Activated CD8-positive, alpha-beta T cell treated with anti-CD3 and anti-CD28 coated beads for 36 hours (primary cell): ENCODE measurements around the gene CHST15. TPM values are rescaled to one million over a fixed set of nuclear protein-coding genes. Genes with fewer than 3 reads are reported as not detected.

Experiments
- ATAC-seq: fragments of 200-7000 bp; cut with Tn5 transposase; one replicate; pipeline ENCODE4 v1.10.0; 2021; ENCODE audit warnings: mild to moderate bottlenecking, moderate library complexity
- CTCF ChIA-PET: fragments of 350-600 bp; sonication (Branson Sonifier 250); formaldehyde crosslinking; loops from one replicate; lab custom pipeline; 2021; ENCODE audit warnings: antibody characterized with exemption; lab: Charles Lee
- POLR2A ChIA-PET: fragments of 350-600 bp; sonication (Branson Sonifier 250); formaldehyde crosslinking; loops from one replicate; lab custom pipeline; 2021; ENCODE audit warnings: antibody characterized with exemption; lab: Charles Lee
- DNase-seq: peaks from one replicate; pipeline ENCODE4 v3.0.0-alpha.2; 2020
- H3K27ac Mint-ChIP-seq: one replicate; pipeline ENCODE4 v1.8.0; 2021; ENCODE audit warnings: mild to moderate bottlenecking, mixed read lengths
- H3K27me3 Mint-ChIP-seq: one replicate; pipeline ENCODE4 v1.8.0; 2021; ENCODE audit warnings: mixed read lengths
- H3K36me3 Mint-ChIP-seq: one replicate; pipeline ENCODE4 v1.8.0; 2021; ENCODE audit warnings: low read depth, mixed read lengths
- H3K4me1 Mint-ChIP-seq: one replicate; pipeline ENCODE4 v1.8.0; 2021; ENCODE audit warnings: low read depth, mixed read lengths
- H3K4me3 Mint-ChIP-seq: one replicate; pipeline ENCODE4 v1.8.0; 2021; ENCODE audit warnings: mild to moderate bottlenecking, moderate library complexity, mixed read lengths
- H3K9me3 Mint-ChIP-seq: one replicate; pipeline ENCODE4 v1.8.0; 2021; ENCODE audit warnings: mixed read lengths
- intact Hi-C: fragments of 100-400 bp; cut with micrococcal nuclease; formaldehyde crosslinking; loops from one replicate; pipeline ENCODE4 v1.10.0; 2022
- total RNA-seq, 2 experiments: library from RNA; stranded (reverse); gene quantifications; one replicate each; pipeline ENCODE4 v1.2.3, GENCODE V29; 2021
- TF ChIP-seq, protein P1 (sequence below): fragments of 200-600 bp; IDR thresholded peaks from one replicate; pipeline ENCODE4 v1.8.0; 2022; ENCODE audit warnings: antibody characterized with exemption, mild to moderate bottlenecking

Gene CHST15
- total RNA-seq, 2 experiments from 2014 or later, result 0.36 to 0.81 TPM

DNA sequence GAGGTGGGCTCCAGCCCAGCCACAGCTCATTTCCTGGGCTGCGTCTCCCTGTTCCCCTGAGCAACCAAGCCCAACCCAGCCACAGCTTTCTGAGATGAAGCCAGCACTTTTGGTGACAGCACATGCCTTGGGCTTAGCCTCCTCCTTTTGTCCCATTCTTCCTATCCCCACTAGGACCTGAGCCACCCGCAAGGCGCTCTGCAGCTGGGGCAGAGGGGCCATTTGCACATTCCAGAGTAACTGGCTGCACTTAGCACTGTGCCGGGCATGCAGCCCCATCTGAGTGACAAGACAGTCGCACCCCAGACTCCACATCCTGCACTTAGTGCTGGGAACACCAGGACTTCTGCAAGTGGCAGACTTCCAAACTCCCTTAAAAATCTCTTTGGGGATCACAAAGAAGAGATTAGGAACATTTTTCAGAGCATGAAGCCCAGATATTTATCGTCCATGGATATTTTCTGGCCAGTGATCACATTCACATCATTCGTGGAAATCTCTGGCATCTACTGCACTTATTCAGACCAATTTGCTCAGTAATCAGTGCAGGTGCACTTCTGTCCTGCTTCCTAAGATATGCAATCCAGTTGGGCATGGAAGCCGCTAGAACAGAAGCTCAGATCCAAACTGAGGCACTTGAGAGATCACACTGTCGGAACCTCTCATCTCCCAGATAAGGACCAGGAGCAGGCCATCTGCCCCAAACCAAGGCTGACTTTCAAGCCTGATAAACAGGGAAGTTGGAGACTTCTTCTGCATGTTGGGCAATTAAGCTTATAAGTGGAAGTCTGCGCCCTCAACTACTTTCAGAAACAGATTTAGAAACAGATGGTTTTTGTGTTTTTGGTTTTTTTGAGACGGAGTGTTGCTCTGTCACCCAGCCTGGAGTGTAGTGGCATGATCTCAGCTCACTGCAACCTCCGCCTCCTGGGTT, 26.4 kb downstream of the CHST15 start:
- CTCF ChIA-PET, result interaction anchor here (1.1 to 1.6 kb wide), 3 partner anchors 11 to 71 kb away, joined by 3 to 5 read pairs (median 3); no protein-coding TSS in a partner anchor
- POLR2A ChIA-PET, result no interaction called here
- Mint-ChIP-seq H3K4me3 (no peak overlapping the region), H3K27ac (no peak overlapping the region), H3K27me3 (peaks cover 2% of the 10 kb centered on the region), H3K36me3 (no peaks in the 10 kb centered on the region), H3K4me1 (peaks cover 44% of the 10 kb centered on the region), H3K9me3 (no peaks in the 10 kb centered on the region)
- no peak for ATAC-seq
- intact Hi-C loops, result no loop called here
- TF ChIP-seq, protein P1, sequence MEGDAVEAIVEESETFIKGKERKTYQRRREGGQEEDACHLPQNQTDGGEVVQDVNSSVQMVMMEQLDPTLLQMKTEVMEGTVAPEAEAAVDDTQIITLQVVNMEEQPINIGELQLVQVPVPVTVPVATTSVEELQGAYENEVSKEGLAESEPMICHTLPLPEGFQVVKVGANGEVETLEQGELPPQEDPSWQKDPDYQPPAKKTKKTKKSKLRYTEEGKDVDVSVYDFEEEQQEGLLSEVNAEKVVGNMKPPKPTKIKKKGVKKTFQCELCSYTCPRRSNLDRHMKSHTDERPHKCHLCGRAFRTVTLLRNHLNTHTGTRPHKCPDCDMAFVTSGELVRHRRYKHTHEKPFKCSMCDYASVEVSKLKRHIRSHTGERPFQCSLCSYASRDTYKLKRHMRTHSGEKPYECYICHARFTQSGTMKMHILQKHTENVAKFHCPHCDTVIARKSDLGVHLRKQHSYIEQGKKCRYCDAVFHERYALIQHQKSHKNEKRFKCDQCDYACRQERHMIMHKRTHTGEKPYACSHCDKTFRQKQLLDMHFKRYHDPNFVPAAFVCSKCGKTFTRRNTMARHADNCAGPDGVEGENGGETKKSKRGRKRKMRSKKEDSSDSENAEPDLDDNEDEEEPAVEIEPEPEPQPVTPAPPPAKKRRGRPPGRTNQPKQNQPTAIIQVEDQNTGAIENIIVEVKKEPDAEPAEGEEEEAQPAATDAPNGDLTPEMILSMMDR, result no peak
- no peak for DNase-seq

DNA sequence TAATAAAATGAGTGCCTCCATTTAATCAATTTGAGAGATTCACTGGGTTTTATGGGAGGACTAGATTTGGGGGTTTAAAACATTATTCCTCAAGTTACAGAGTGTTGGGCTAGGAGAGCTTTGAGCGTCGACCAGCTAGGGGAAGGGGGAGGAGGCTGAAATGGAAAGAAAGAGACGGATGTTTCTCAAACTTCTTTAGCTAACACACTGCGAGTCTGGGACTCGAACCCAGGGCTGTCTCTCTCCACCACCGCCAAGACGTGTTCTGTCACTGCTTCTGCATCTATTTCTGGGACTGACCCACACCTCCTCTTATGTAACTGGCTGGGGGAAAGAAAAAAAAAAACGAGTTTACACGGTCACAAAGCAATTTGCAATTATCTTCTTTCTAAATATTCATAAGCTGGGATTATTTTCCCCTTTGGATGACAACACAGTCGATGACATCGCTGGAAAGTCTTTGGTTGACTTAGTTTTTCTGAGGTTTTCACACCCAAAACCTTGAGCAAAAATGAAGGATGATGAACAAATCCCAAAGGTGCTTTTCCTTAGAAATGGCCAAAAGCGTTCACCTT, 27.2 kb downstream of the CHST15 start:
- TF ChIP-seq, protein P1, result no peak
- no peaks in the 10 kb centered on the region for H3K9me3 Mint-ChIP-seq
- ATAC-seq (no peak), DNase-seq (no peak)
- intact Hi-C loops, result no loop called here
- ChIA-PET CTCF (interaction anchor here (1.1 to 1.6 kb wide), 3 partner anchors 12 to 70 kb away, joined by 3 to 5 read pairs (median 3); no protein-coding TSS in a partner anchor), POLR2A (no interaction called here)
- no peaks in the 10 kb centered on the region for H3K36me3 Mint-ChIP-seq
- H3K27me3 Mint-ChIP-seq, result peaks cover 2% of the 10 kb centered on the region
- H3K27ac Mint-ChIP-seq, result no peak overlapping the region
- H3K4me3 Mint-ChIP-seq, result no peak overlapping the region
- peaks cover 40% of the 10 kb centered on the region for H3K4me1 Mint-ChIP-seq

DNA sequence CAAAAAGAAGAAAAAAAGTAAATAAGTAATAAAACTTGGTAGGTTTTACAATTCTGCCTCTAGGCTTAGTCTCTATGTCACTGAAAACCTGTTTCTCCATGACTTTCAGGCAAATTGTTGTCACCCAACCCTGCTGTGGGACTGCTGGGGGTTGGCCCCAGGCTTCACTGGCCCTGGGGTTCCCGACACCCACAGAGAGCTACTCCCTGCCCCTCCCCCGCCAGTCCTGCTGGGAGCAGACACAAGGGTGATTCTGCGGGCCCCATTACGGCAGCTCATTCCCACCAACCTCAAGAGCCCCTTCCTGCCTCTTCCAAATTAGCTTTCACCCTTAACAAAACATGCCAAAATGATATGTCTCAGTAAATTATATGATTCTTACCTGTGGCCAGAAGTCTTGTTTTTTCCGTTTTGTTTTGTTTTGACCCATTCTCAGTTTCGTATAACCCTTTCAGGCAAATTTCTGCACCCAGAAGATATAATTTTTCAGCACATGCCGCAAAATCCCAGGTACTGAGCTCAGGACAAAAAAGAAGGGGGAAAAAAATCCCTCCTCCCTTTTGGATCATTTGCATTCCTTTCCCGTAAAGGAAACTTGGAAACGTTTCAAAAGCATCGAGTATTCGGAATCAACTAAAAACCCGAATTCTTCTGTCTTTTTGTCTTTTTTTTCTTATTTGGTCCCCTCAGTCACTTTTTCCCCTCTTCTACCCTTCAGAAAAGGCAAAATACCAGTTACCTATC, 27.8 kb downstream of the CHST15 start:
- ATAC-seq (no peak), DNase-seq (no peak)
- intact Hi-C loops, result no loop called here
- Mint-ChIP-seq H3K9me3 (no peaks in the 10 kb centered on the region), H3K4me3 (no peak overlapping the region), H3K4me1 (peaks cover 40% of the 10 kb centered on the region), H3K27ac (no peak overlapping the region), H3K27me3 (peaks cover 2% of the 10 kb centered on the region), H3K36me3 (no peaks in the 10 kb centered on the region)
- TF ChIP-seq, protein P1, result no peak
- POLR2A ChIA-PET, result no interaction called here
- CTCF ChIA-PET, result interaction anchor here (1.1 to 1.6 kb wide), 3 partner anchors 13 to 69 kb away, joined by 3 to 5 read pairs (median 3); no protein-coding TSS in a partner anchor

DNA sequence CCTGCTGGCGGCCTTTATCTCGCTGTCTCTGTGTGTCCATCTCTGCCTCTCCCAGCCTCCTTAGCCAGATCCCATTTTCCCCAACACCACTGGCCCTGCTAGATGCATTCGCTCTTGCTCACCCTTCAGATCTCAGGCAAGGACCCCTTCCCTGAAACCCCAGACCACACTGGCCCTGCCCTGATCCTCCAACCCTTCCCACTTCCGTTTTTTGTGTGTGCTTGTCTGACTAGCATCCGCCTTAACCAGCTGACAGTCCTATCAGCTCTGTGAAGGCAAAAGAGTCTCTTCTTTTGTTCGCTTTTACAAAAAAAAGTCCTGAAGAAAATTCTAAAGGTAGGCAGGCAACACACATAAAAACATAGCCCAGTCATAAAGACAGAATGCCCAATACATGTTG, 28.7 kb downstream of the CHST15 start:
- ChIA-PET POLR2A (no interaction called here), CTCF (no interaction called here)
- peak overlapping the region; percentile 59 for H3K4me3 Mint-ChIP-seq
- DNase-seq (peak; percentile 25), ATAC-seq (peak; percentile 28)
- no peaks in the 10 kb centered on the region for H3K36me3 Mint-ChIP-seq
- H3K27me3 Mint-ChIP-seq, result peaks cover 2% of the 10 kb centered on the region
- peak overlapping the region; percentile 79 for H3K27ac Mint-ChIP-seq
- TF ChIP-seq, protein P1, result no peak
- intact Hi-C loops, result no loop called here
- H3K9me3 Mint-ChIP-seq, result no peaks in the 10 kb centered on the region
- H3K4me1 Mint-ChIP-seq, result peaks cover 40% of the 10 kb centered on the region
